GM12892 (cell line): ENCODE results near the gene SLC6A9.

ENCODE experiments used
- DNase-seq: peaks from one replicate; pipeline ENCODE4 v3.0.0; 2011; ENCODE audit not compliant: insufficient read length
- FAIRE-seq: peaks from 2 replicates; lab custom pipeline; 2011; peaks lifted over from hg19 to GRCh38; lab: Jason Lieb, UNC
- POLR2A ChIP-seq: IDR thresholded peaks from 2 replicates; pipeline ENCODE4 v1.6.1; 2011; ENCODE audit warnings: low read depth, low read length, control low read depth
- POLR2AphosphoS5 ChIP-seq: IDR thresholded peaks from 2 replicates; pipeline ENCODE4 v1.6.1; 2011; ENCODE audit warnings: low read depth, low read length, control low read depth
- TAF1 ChIP-seq: IDR thresholded peaks from 2 replicates; pipeline ENCODE4 v1.6.1; 2011; ENCODE audit warnings: low read depth, mild to moderate bottlenecking, control low read depth, low read length, borderline replicate concordance

Gene SLC6A9

GRCh38 chr1:43969416-43969745, 61.9 kb downstream of the SLC6A9 start:
- no peak for TF ChIP-seq POLR2A
- DNase-seq (no peak), FAIRE-seq (no peak)

GRCh38 chr1:43968348-43968948, 62.8 kb downstream of the SLC6A9 start:
- no peak for DNase-seq
- no peak for TF ChIP-seq TAF1
- TF ChIP-seq POLR2A: no peak
- no peak for TF ChIP-seq POLR2AphosphoS5
- no peak for FAIRE-seq

- FAIRE-seq (no peak), DNase-seq (no peak)
- no peak for TF ChIP-seq POLR2AphosphoS5
- no peak for TF ChIP-seq POLR2A
- no peak for TF ChIP-seq TAF1
Observed at GRCh38 chr1:43965316-43965715, 65.9 kb downstream of the SLC6A9 start.

GRCh38 chr1:43963890-43964289, 67.4 kb downstream of the SLC6A9 start:
- no peak for FAIRE-seq
- no peak for TF ChIP-seq POLR2A
- TF ChIP-seq POLR2AphosphoS5: no peak
- TF ChIP-seq TAF1: no peak
- DNase-seq: no peak

DNA sequence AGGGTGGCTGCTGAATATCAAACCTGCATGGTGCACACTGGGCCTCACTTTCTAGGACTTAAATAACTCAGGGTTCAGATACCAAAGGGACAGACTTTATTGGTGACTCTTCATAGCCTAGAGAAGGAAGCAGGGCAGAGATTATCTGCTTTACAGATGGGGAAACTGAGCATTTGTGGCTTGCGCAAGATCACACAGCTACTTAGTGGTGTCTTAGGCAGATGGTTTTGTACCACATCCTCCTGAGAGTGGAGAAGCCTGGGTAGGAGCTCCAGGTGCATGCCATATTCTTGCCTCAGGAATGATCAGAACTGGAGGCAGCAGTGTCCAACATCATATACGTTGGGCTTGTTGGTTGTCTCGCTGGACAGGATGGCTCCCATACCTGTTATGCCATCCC, 68.3 kb downstream of the SLC6A9 start:
- no peak for FAIRE-seq
- no peak for DNase-seq
- TF ChIP-seq POLR2A: no peak
- no peak for TF ChIP-seq TAF1
- no peak for TF ChIP-seq POLR2AphosphoS5

DNA sequence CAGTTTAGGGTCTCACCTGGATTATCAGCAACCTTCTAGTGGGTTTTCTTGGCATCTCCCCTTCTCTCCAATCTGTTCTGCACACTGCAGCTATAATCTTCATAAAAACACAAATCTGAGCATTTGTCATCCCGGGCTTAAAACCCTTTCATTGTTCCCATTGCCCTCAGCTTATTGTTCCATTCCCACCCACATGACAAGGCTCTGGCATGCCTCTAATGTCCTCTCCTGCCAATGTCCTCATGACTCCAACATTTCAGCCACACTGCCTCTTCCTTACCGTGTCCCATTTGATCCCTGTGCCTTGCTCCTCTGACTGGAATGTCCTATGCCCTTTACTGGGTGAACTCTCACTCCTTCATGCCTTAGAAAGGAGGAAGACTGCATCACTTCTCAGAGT, 68.9 kb downstream of the SLC6A9 start:
- no peak for DNase-seq
- no peak for FAIRE-seq
- TF ChIP-seq TAF1 (no peak), POLR2AphosphoS5 (no peak), POLR2A (no peak)

GRCh38 chr1:43961692-43962091, 69.6 kb downstream of the SLC6A9 start:
- no peak for DNase-seq
- no peak for FAIRE-seq
- TF ChIP-seq TAF1 (no peak), POLR2AphosphoS5 (no peak), POLR2A (no peak)

DNA sequence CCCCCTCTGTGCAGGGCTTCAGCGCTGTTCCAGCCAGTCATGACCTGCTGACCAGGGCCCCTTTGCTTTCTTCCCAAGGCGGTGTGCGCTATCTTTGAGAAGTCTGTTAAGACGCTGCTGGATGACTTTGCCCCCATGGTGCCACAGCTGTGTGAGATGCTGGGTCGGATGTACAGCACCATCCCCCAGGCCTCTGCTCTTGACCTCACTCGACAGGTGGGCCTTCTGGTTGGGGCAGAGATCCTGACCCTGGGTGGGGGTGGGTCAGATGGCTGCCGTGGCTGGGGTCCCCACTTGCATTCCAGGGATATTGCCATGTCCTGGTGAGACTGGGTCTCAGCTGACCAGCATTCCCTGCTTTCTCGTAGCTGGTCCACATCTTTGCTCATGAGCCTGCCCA, 70.5 kb downstream of the SLC6A9 start:
- no peak for FAIRE-seq

DNA sequence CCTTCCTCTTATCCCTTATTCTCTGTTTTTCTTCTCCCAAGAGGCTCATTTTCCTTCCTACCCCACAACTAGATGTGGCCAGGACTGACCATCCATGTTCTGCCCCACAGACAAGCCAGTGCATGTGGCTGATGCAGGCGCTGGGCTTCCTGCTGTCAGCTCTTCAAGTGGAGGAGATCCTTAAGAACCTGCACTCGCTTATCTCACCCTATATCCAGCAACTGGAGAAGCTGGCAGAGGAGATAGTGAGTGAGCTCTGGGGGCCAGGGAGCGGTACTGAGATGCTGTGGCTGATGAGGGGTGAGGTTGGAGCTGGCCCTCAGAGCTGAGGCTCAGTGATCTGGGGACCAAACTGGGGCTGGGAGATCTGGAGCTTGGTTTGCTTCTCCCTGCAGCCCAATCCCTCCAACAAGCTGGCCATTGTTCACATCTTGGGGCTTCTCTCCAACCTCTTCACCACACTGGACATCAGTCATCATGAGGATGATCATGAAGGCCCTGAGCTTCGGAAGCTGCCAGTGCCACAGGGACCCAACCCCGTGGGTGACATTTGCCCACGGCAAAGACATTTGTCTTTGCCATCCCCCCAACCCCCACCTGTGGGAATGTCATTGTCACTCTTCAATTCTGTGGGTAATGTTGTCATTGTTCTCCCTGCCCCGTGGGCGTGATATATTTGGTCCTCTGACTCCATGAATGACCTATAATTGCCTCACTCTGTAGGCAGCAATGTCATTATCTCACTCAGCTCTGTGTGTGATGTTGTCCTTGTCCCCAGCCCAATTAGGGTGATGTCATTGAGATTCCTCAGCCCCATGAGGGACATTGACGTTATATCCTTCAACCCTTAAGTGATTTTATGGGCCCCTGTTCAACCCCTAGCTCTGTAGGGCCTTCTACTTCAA, 72.7 kb downstream of the SLC6A9 start:
- DNase-seq (no peak), FAIRE-seq (no peak)

More for the DNA sequence above, 70.5 kb downstream of the SLC6A9 start:
- no peak for TF ChIP-seq POLR2A
- TF ChIP-seq POLR2AphosphoS5: no peak
- no peak for TF ChIP-seq TAF1
- no peak for DNase-seq

DNA sequence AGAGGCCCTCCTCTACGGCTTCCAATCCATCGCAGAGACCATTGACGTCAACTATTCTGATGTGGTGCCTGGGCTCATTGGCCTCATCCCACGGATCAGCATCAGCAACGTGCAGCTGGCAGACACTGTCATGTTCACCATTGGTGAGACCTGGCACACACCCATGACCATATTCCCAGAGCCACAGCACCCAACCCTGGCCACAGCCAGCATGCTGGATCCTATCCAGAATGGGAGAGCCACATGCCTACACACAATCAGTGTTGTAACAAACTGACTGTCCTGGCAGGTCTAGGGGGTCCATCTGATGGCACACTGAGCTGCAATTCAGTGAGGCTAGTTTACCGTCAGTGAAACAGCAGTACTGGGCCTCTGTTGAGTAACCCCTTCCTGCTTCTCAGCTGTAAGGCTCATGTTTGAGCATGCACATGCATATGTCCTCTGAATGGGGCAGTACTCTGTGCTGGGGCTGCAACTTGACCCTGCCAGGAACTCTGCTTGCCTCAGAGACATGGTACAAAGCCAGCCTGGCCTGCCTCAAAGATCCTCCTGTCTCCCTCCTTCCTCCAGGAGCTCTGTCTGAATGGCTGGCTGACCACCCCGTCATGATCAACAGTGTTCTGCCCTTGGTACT, 73.7 kb downstream of the SLC6A9 start:
- no peak for DNase-seq
- no peak for TF ChIP-seq POLR2AphosphoS5
- TF ChIP-seq POLR2A: no peak
- no peak for TF ChIP-seq TAF1
- FAIRE-seq: no peak

More for the DNA sequence above, 72.7 kb downstream of the SLC6A9 start:
- no peak for TF ChIP-seq POLR2AphosphoS5
- TF ChIP-seq TAF1: no peak
- TF ChIP-seq POLR2A: no peak

DNA sequence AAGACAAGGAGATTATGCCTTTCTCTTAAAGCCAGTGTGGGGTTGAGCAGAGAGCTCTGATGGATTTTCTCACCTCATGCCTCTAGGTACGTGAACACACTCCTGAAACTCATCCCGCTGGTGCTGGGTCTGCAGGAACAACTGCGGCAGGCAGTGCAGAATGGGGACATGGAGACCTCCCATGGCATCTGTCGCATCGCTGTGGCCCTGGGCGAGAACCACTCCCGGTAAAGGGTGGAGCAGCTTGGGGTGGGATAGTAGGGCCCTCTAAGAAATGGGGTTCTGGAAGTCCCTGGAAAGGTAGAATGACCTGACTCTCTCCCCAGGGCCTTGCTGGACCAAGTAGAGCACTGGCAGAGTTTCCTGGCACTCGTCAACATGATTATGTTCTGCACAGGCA, 75.0 kb downstream of the SLC6A9 start:
- FAIRE-seq: no peak
- no peak for DNase-seq
- TF ChIP-seq POLR2AphosphoS5: no peak
- TF ChIP-seq POLR2A: no peak
- no peak for TF ChIP-seq TAF1
